NCI-H2029 (cell line): ENCODE measurements around the gene ZNF785.
A peak's percentile ranks its signal among the peaks of the same experiment; 100 is the strongest.
"Not testable (repeated sequence)": the region's sequence is repeated elsewhere in the genome, so short reads cannot be mapped to it uniquely, and the experiment has no call there.

Experiments used
- DNase-seq: peaks from one replicate; lab custom pipeline; 2025; lab: John Stamatoyannopoulos, UW

Gene ZNF785

GRCh38 chr16:30602616-30603277, 17.2 kb upstream of the ZNF785 start:
- DNase-seq: no peak

- DNase-seq: no peak
Measured at GRCh38 chr16:30601966-30602365, 16.5 kb upstream of the ZNF785 start.

- no peak for DNase-seq
Measured at GRCh38 chr16:30600929-30601328, 15.4 kb upstream of the ZNF785 start.

GRCh38 chr16:30600215-30600614, 14.7 kb upstream of the ZNF785 start:
- no peak for DNase-seq

- DNase-seq: no peak
Measured at GRCh38 chr16:30592871-30593270, 7.4 kb upstream of the ZNF785 start.

- DNase-seq: not testable (repeated sequence)
Measured at GRCh38 chr16:30590869-30591268, 5.4 kb upstream of the ZNF785 start.

- DNase-seq: not testable (repeated sequence)
Measured at GRCh38 chr16:30589582-30589981, 4.1 kb upstream of the ZNF785 start.

- DNase-seq: no peak
Measured at GRCh38 chr16:30588651-30589050, 3.2 kb upstream of the ZNF785 start.

GRCh38 chr16:30585022-30585399, 486 bp downstream of the ZNF785 start:
- DNase-seq: peak; percentile 26

GRCh38 chr16:30582611-30583340, 2.7 kb downstream of the ZNF785 start:
- no peak for DNase-seq

- no peak for DNase-seq
Measured at GRCh38 chr16:30581457-30581856, 4.0 kb downstream of the ZNF785 start.

- DNase-seq: no peak
Measured at GRCh38 chr16:30574678-30575077, 10.8 kb downstream of the ZNF785 start.

GRCh38 chr16:30571445-30572322, 13.8 kb downstream of the ZNF785 start, which contains the start of gene ZNF688:
Gene ZNF688, minus strand, starts transcription at chr16:30571714. Its CDS starts 85 bp downstream, at chr16:30571629.
- DNase-seq: peak; percentile 85

GRCh38 chr16:30570636-30571444, 14.7 kb downstream of the ZNF785 start:
- no peak for DNase-seq

GRCh38 chr16:30569746-30570635, 15.5 kb downstream of the ZNF785 start:
- DNase-seq: no peak

- DNase-seq: no peak
Measured at GRCh38 chr16:30569281-30569680, 16.2 kb downstream of the ZNF785 start.

GRCh38 chr16:30567991-30568638, 17.4 kb downstream of the ZNF785 start:
- no peak for DNase-seq

- no peak for DNase-seq
Measured at GRCh38 chr16:30567160-30567990, 18.1 kb downstream of the ZNF785 start.

- DNase-seq: no peak
Measured at GRCh38 chr16:30566531-30566930, 19.0 kb downstream of the ZNF785 start.
